NCI-H2029 treated with DMSO at 0.1 percent for 48 hours (cell line): Measurements from ENCODE around the gene PSEN1.

Source experiments
- DNase-seq: peaks from one replicate; lab custom pipeline; 2025; lab: John Stamatoyannopoulos, UW

The PSEN1 gene

GRCh38 chr14:73239393-73240241 lies 103.3 kb downstream of the PSEN1 start:
- no peak for DNase-seq

GRCh38 chr14:73240816-73241480 lies 104.6 kb downstream of the PSEN1 start:
- DNase-seq, result no peak

- no peak for DNase-seq
Measured at GRCh38 chr14:73241481-73242165, 105.3 kb downstream of the PSEN1 start.

- DNase-seq, result no peak
Measured at GRCh38 chr14:73242357-73242901, 106.1 kb downstream of the PSEN1 start.

- DNase-seq, result no peak
Measured at GRCh38 chr14:73243341-73243740, 107.0 kb downstream of the PSEN1 start.

- no peak for DNase-seq
Measured at GRCh38 chr14:73243748-73244147, 107.4 kb downstream of the PSEN1 start.

GRCh38 chr14:73244541-73245290 lies 108.4 kb downstream of the PSEN1 start:
- no peak for DNase-seq

- no peak for DNase-seq
Measured at GRCh38 chr14:73245480-73246325, 109.4 kb downstream of the PSEN1 start.

- DNase-seq, result no peak
Measured at GRCh38 chr14:73246387-73247150, 110.3 kb downstream of the PSEN1 start.

- no peak for DNase-seq
Measured at GRCh38 chr14:73248108-73248868, 112.0 kb downstream of the PSEN1 start.

GRCh38 chr14:73249108-73249507 lies 112.8 kb downstream of the PSEN1 start:
- no peak for DNase-seq

- no peak for DNase-seq
Measured at GRCh38 chr14:73249564-73250316, 113.4 kb downstream of the PSEN1 start.

GRCh38 chr14:73250317-73250713 lies 114.0 kb downstream of the PSEN1 start:
- no peak for DNase-seq

GRCh38 chr14:73250781-73251500 lies 114.6 kb downstream of the PSEN1 start:
- no peak for DNase-seq

GRCh38 chr14:73251516-73252215 lies 115.4 kb downstream of the PSEN1 start:
- DNase-seq, result no peak

- DNase-seq, result no peak
Measured at GRCh38 chr14:73252491-73253322, 116.4 kb downstream of the PSEN1 start.

GRCh38 chr14:73253323-73253610 lies 117.0 kb downstream of the PSEN1 start:
- DNase-seq, result no peak
